Measurements from ENCODE around the gene C12orf76. TPM values are rescaled to one million over a fixed set of nuclear protein-coding genes. Genes with fewer than 3 reads are reported as not detected.
"Not testable (repeated sequence)": the region's sequence is repeated elsewhere in the genome, so short reads cannot be mapped to it uniquely, and the experiment has no call there.

The C12orf76 gene
- total RNA-seq, 4 donors from 2014 or later: 7.9 to 16.2 (median 10.6) TPM

- Histone ChIP-seq H3K27me3 (no peaks in the 10 kb centered on the region), H3K9me3 (no peaks in the 10 kb centered on the region), H3K4me3 (no peak overlapping the region), H3K27ac (no peak overlapping the region), H3K4me1 (peaks cover 13% of the 10 kb centered on the region), H3K36me3 (no peaks in the 10 kb centered on the region)
- DNase-seq (ENCODE audit: low spot score in 2 of 2): no peak
- WGBS: 91% methylated on average over 2 of the region's 2 CpGs
- TF ChIP-seq POLR2AphosphoS5 (IDR thresholded peaks at IDR 0.05) (no peak), POLR2A (IDR thresholded peaks at IDR 0.05) (no peak), EP300 (IDR thresholded peaks at IDR 0.05) (no peak), CTCF (IDR thresholded peaks at IDR 0.05) (no peak)
Observed at GRCh38 chr12:110068654-110069053, 20.3 kb upstream of the C12orf76 start.

GRCh38 chr12:110068115-110068514, 19.8 kb upstream of the C12orf76 start:
- H3K9me3 ChIP-seq; DNase-seq (ENCODE audit: low spot score in 2 of 2); H3K4me3 ChIP-seq; H3K27ac ChIP-seq; H3K27me3 ChIP-seq; H3K4me1 ChIP-seq; H3K36me3 ChIP-seq: not testable (repeated sequence)
- WGBS: 93% methylated on average over 9 of the region's 9 CpGs

- H3K27ac ChIP-seq: no peak overlapping the region
- H3K36me3 ChIP-seq: no peaks in the 10 kb centered on the region
- peaks cover 2% of the 10 kb centered on the region for H3K4me1 ChIP-seq
- TF ChIP-seq EP300 (IDR thresholded peaks at IDR 0.05): no peak
- TF ChIP-seq CTCF (IDR thresholded peaks at IDR 0.05): no peak
- no peak for TF ChIP-seq POLR2AphosphoS5 (IDR thresholded peaks at IDR 0.05)
- no peak for TF ChIP-seq POLR2A (IDR thresholded peaks at IDR 0.05)
- no peak for DNase-seq (ENCODE audit: low spot score in 2 of 2)
- no peaks in the 10 kb centered on the region for H3K9me3 ChIP-seq
- no peaks in the 10 kb centered on the region for H3K27me3 ChIP-seq
- WGBS: 95% methylated on average over 7 of the region's 7 CpGs
- no peak overlapping the region for H3K4me3 ChIP-seq
Observed at GRCh38 chr12:110067531-110067930, 19.2 kb upstream of the C12orf76 start.

- H3K4me3 ChIP-seq: no peak overlapping the region
- no peaks in the 10 kb centered on the region for H3K4me1 ChIP-seq
- WGBS: 89% methylated on average over 2 of the region's 2 CpGs
- H3K9me3 ChIP-seq: no peaks in the 10 kb centered on the region
- H3K27me3 ChIP-seq: no peaks in the 10 kb centered on the region
- no peak for DNase-seq (ENCODE audit: low spot score in 2 of 2)
- H3K36me3 ChIP-seq: no peaks in the 10 kb centered on the region
- no peak for TF ChIP-seq EP300 (IDR thresholded peaks at IDR 0.05)
- no peak for TF ChIP-seq POLR2AphosphoS5 (IDR thresholded peaks at IDR 0.05)
- no peak for TF ChIP-seq POLR2A (IDR thresholded peaks at IDR 0.05)
- no peak for TF ChIP-seq CTCF (IDR thresholded peaks at IDR 0.05)
- H3K27ac ChIP-seq: no peak overlapping the region
Observed at GRCh38 chr12:110065540-110065939, 17.2 kb upstream of the C12orf76 start.

- H3K27ac ChIP-seq: no peak overlapping the region
- no peak overlapping the region for H3K4me3 ChIP-seq
- no peak for DNase-seq (ENCODE audit: low spot score in 2 of 2)
- WGBS: 96% methylated on average over 2 of the region's 2 CpGs
- H3K4me1 ChIP-seq: no peaks in the 10 kb centered on the region
- no peaks in the 10 kb centered on the region for H3K27me3 ChIP-seq
- H3K9me3 ChIP-seq: no peaks in the 10 kb centered on the region
- no peak for TF ChIP-seq POLR2A (IDR thresholded peaks at IDR 0.05)
- TF ChIP-seq EP300 (IDR thresholded peaks at IDR 0.05): no peak
- TF ChIP-seq POLR2AphosphoS5 (IDR thresholded peaks at IDR 0.05): no peak
- no peak for TF ChIP-seq CTCF (IDR thresholded peaks at IDR 0.05)
- no peaks in the 10 kb centered on the region for H3K36me3 ChIP-seq
Observed at GRCh38 chr12:110062241-110062640, 13.9 kb upstream of the C12orf76 start.

GRCh38 chr12:110059651-110060000, 11.3 kb upstream of the C12orf76 start:
- Histone ChIP-seq H3K27ac (no peak overlapping the region), H3K27me3 (no peaks in the 10 kb centered on the region), H3K4me3 (no peak overlapping the region), H3K9me3 (no peaks in the 10 kb centered on the region), H3K36me3 (no peaks in the 10 kb centered on the region), H3K4me1 (no peaks in the 10 kb centered on the region)
- DNase-seq (ENCODE audit: low spot score in 2 of 2): no peak
- 90% methylated on average over 2 of the region's 2 CpGs for WGBS
- no peak for TF ChIP-seq POLR2AphosphoS5 (IDR thresholded peaks at IDR 0.05)
- no peak for TF ChIP-seq CTCF (IDR thresholded peaks at IDR 0.05)
- TF ChIP-seq POLR2A (IDR thresholded peaks at IDR 0.05): no peak
- TF ChIP-seq EP300 (IDR thresholded peaks at IDR 0.05): no peak

Measured in suprapubic skin (tissue), 4 donors.